ENCODE measurements around the gene IPPK. TPM values are rescaled to one million over a fixed set of nuclear protein-coding genes. Genes with fewer than 3 reads are reported as not detected.
"Not testable (repeated sequence)": the region's sequence is repeated elsewhere in the genome, so short reads cannot be mapped to it uniquely, and the experiment has no call there.

Gene IPPK
- total and polyA plus RNA-seq, 2 donors (not counting 1 experiment from before 2014, with no cell fraction given), result 6.8 to 8.7 TPM

- Mint-ChIP-seq H3K4me1 (no peaks in the 10 kb centered on the region), H3K27me3 (no peaks in the 10 kb centered on the region), H3K4me3 (no peak overlapping the region), H3K9me3 (ENCODE audit: insufficient read depth) (no peaks in the 10 kb centered on the region), H3K27ac (no peak overlapping the region)
- POLR2A ChIA-PET, result no interaction called here
- CTCF ChIA-PET, result no interaction called here
- DNase-seq (no peak), ATAC-seq (ENCODE audit: low read depth) (no peak)
- Histone ChIP-seq H2AFZ (ENCODE audit: insufficient read depth, low read depth, low read length, poor library complexity, severe bottlenecking) (no peak overlapping the region), H4K20me1 (ENCODE audit: control insufficient read depth, insufficient read depth, low read length, poor library complexity, severe bottlenecking) (no peaks in the 10 kb centered on the region), H3K4me1 (ENCODE audit: control insufficient read depth in 2 of 2, insufficient read depth in 2 of 2, low read length in 2 of 2) (no peaks in the 10 kb centered on the region), H3K27me3 (replicated peaks in 1 of 4; ENCODE audit: control extremely low read depth in 1 of 4, control insufficient read depth in 3 of 4, insufficient read depth in 4 of 4, low read length in 3 of 4) (no peaks in the 10 kb centered on the region), H3K36me3 (replicated peaks in 1 of 2; ENCODE audit: control extremely low read depth in 1 of 2, control insufficient read depth in 1 of 2, extremely low read depth in 1 of 2, insufficient read depth in 2 of 2, low read length in 1 of 2) (no peaks in the 10 kb centered on the region), H3K4me3 (ENCODE audit: control extremely low read depth in 1 of 5, extremely low read depth in 1 of 5, insufficient read depth in 1 of 5, low read depth in 2 of 5, low read length in 4 of 5) (no peak overlapping the region), H3K4me2 (replicated peaks; ENCODE audit: low read depth, low read length, poor library complexity, severe bottlenecking) (no peak overlapping the region), H3K27ac (ENCODE audit: low read length in 2 of 2) (no peak overlapping the region), H3K9ac (ENCODE audit: low read length) (no peak overlapping the region), H3K9me3 (ENCODE audit: control extremely low read depth in 1 of 3, control insufficient read depth in 2 of 3, insufficient read depth in 1 of 3, low read length in 2 of 3) (peaks cover 0 to 6% (median 0%) of the 10 kb centered on the region in 3 donors), H3K79me2 (ENCODE audit: control insufficient read depth, insufficient read depth, low read length) (no peaks in the 10 kb centered on the region)
- intact Hi-C loops (cut with micrococcal nuclease), result no loop called here
- 100% methylated on average over 1 of the region's 2 CpGs for WGBS (ENCODE audit: insufficient coverage)
- TF ChIP-seq CTCF (IDR thresholded peaks at IDR 0.05) (no peak), EZH2 (IDR thresholded peaks at IDR 0.05; ENCODE audit: borderline replicate concordance, insufficient read depth, low read depth, low read length, poor library complexity, severe bottlenecking) (no peak)
Measured at GRCh38 chr9:92598382-92598781, 71.5 kb downstream of the IPPK start.

GRCh38 chr9:92595930-92596329 lies 74.0 kb downstream of the IPPK start:
- H3K4me1 Mint-ChIP-seq, result no peaks in the 10 kb centered on the region
- WGBS (ENCODE audit: insufficient coverage), result no CpG with 5 or more reads among the region's 1 CpG
- no peak for TF ChIP-seq CTCF (IDR thresholded peaks at IDR 0.05)
- no peak for TF ChIP-seq EZH2 (IDR thresholded peaks at IDR 0.05; ENCODE audit: borderline replicate concordance, insufficient read depth, low read depth, low read length, poor library complexity, severe bottlenecking)

DNA sequence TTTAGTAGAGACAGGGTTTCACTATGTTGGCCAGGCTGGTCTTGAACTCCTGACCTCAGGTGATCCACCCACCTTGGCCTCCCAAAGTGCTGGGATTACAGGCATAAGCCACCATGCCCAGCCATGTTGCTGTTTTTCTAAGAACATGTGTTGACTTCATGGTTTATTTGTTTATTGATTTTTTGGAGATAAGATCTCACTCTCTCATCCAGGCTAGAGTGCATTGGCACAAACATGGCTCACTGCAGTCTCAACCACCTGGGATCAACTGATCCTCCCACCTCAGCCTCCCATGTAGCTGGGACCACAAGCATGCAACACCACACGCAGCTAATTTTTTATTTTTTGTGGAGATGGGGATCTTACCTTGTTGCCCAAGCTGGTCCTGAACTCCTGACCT lies 74.9 kb downstream of the IPPK start:
- intact Hi-C loops (cut with micrococcal nuclease); H3K27me3 Mint-ChIP-seq; ATAC-seq (ENCODE audit: low read depth); H3K27ac ChIP-seq (ENCODE audit: low read length in 2 of 2); H3K9me3 ChIP-seq (ENCODE audit: control extremely low read depth in 1 of 3, control insufficient read depth in 2 of 3, insufficient read depth in 1 of 3, low read length in 2 of 3); H3K9me3 Mint-ChIP-seq (ENCODE audit: insufficient read depth); H3K27me3 ChIP-seq (replicated peaks in 1 of 4; ENCODE audit: control extremely low read depth in 1 of 4, control insufficient read depth in 3 of 4, insufficient read depth in 4 of 4, low read length in 3 of 4); H3K4me1 Mint-ChIP-seq; H3K4me1 ChIP-seq (ENCODE audit: control insufficient read depth in 2 of 2, insufficient read depth in 2 of 2, low read length in 2 of 2); H3K36me3 ChIP-seq (replicated peaks in 1 of 2; ENCODE audit: control extremely low read depth in 1 of 2, control insufficient read depth in 1 of 2, extremely low read depth in 1 of 2, insufficient read depth in 2 of 2, low read length in 1 of 2); H3K27ac Mint-ChIP-seq; H3K4me3 ChIP-seq (ENCODE audit: control extremely low read depth in 1 of 5, extremely low read depth in 1 of 5, insufficient read depth in 1 of 5, low read depth in 2 of 5, low read length in 4 of 5); H3K4me3 Mint-ChIP-seq; CTCF ChIA-PET; H3K79me2 ChIP-seq (ENCODE audit: control insufficient read depth, insufficient read depth, low read length); H4K20me1 ChIP-seq (ENCODE audit: control insufficient read depth, insufficient read depth, low read length, poor library complexity, severe bottlenecking); DNase-seq; H3K9ac ChIP-seq (ENCODE audit: low read length); H2AFZ ChIP-seq (ENCODE audit: insufficient read depth, low read depth, low read length, poor library complexity, severe bottlenecking); POLR2A ChIA-PET; H3K4me2 ChIP-seq (replicated peaks; ENCODE audit: low read depth, low read length, poor library complexity, severe bottlenecking): not testable (repeated sequence)
- WGBS (ENCODE audit: insufficient coverage), result no CpG with 5 or more reads among the region's 1 CpG

More at GRCh38 chr9:92595930-92596329, 74.0 kb downstream of the IPPK start:
- no peak overlapping the region for H3K4me2 ChIP-seq (replicated peaks; ENCODE audit: low read depth, low read length, poor library complexity, severe bottlenecking)
- no peak overlapping the region for H2AFZ ChIP-seq (ENCODE audit: insufficient read depth, low read depth, low read length, poor library complexity, severe bottlenecking)
- Mint-ChIP-seq H3K27me3 (no peaks in the 10 kb centered on the region), H3K27ac (no peak overlapping the region), H3K4me3 (no peak overlapping the region), H3K9me3 (ENCODE audit: insufficient read depth) (no peaks in the 10 kb centered on the region)
- CTCF ChIA-PET, result no interaction called here
- no peak overlapping the region for H3K27ac ChIP-seq (ENCODE audit: low read length in 2 of 2)
- H3K4me1 ChIP-seq (ENCODE audit: control insufficient read depth in 2 of 2, insufficient read depth in 2 of 2, low read length in 2 of 2), result no peaks in the 10 kb centered on the region
- H3K4me3 ChIP-seq (ENCODE audit: control extremely low read depth in 1 of 5, extremely low read depth in 1 of 5, insufficient read depth in 1 of 5, low read depth in 2 of 5, low read length in 4 of 5), result no peak overlapping the region
- intact Hi-C loops (cut with micrococcal nuclease), result no loop called here
- ATAC-seq (ENCODE audit: low read depth), result no peak
- no peaks in the 10 kb centered on the region for H3K9me3 ChIP-seq (ENCODE audit: control extremely low read depth in 1 of 3, control insufficient read depth in 2 of 3, insufficient read depth in 1 of 3, low read length in 2 of 3)
- H3K27me3 ChIP-seq (replicated peaks in 1 of 4; ENCODE audit: control extremely low read depth in 1 of 4, control insufficient read depth in 3 of 4, insufficient read depth in 4 of 4, low read length in 3 of 4), result no peaks in the 10 kb centered on the region
- no peak overlapping the region for H3K9ac ChIP-seq (ENCODE audit: low read length)
- no peaks in the 10 kb centered on the region for H3K36me3 ChIP-seq (replicated peaks in 1 of 2; ENCODE audit: control extremely low read depth in 1 of 2, control insufficient read depth in 1 of 2, extremely low read depth in 1 of 2, insufficient read depth in 2 of 2, low read length in 1 of 2)
- H4K20me1 ChIP-seq (ENCODE audit: control insufficient read depth, insufficient read depth, low read length, poor library complexity, severe bottlenecking), result no peaks in the 10 kb centered on the region
- no peak for DNase-seq
- POLR2A ChIA-PET, result no interaction called here
- no peaks in the 10 kb centered on the region for H3K79me2 ChIP-seq (ENCODE audit: control insufficient read depth, insufficient read depth, low read length)
